GM19372 (cell line): ENCODE measurements around the gene CHTOP.

ENCODE experiments used
- ATAC-seq: cut with Tn5 transposase; IDR thresholded peaks from one replicate; pipeline ENCODE4 v1.9.1; 2021; ENCODE audit warnings: mild to moderate bottlenecking, low read depth, moderate library complexity; ENCODE audit not compliant: unreplicated experiment

Gene CHTOP

DNA sequence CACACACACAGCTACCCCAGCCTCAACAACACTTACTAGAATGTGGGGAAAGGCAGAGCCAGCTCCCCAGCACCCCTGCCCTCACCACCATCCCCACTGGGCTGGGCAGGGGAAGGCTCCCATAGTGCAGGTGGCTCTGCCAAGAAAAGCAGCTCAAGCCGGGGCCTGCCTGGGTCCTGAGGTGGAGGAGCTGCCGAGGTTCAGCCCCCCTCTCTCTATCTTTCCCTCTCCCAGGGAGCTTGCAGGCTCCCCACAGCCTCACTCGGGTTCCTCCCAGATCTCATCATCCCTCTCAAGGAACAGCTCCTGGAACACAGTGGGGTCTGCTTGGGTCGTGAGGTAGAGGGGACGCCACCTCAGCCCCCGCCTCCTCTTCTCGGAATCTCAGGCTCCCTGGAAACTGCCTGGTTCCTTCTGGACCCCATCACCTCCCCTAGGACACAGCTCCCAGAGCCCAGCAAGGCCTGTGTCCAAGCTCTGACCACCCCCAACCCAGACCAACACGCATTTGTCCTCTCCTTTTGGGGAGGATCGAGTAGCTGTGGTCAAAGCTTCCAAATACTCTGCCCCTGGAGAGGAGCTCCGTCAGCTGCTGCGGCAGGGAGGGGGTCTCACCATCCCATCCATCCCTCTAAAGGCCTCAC, 21.6 kb upstream of the CHTOP start:
- ATAC-seq, result no peak

- no peak for ATAC-seq
Measured at GRCh38 chr1:153612755-153613331, 21.0 kb upstream of the CHTOP start, which contains the start of gene S100A16. Gene S100A16 (minus strand): TSS chr1:153613137. CDS start chr1:153608151, 4,986 bp downstream.

DNA sequence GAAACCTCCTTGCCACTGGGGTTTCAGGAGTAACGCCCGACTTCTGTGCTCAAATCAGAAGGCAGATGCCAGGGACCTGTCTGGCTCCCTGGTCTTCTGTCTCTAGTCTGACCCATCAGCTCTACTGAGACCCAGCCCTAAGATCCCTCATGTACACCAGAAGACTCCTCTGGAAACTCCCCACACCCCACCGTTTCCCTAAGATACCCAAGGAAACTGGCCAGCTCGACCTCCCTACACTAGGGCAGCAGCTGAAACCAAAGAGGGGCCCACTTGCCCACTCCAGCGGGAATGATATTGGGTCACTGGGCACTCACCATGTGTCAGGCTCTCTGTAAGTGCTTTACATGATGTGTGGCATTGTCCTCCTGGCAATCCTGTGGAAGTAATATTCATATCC, 20.5 kb upstream of the CHTOP start:
- no peak for ATAC-seq

- no peak for ATAC-seq
Measured at GRCh38 chr1:153614189-153614900, 19.5 kb upstream of the CHTOP start.

GRCh38 chr1:153614906-153615305, 19.0 kb upstream of the CHTOP start:
- no peak for ATAC-seq

DNA sequence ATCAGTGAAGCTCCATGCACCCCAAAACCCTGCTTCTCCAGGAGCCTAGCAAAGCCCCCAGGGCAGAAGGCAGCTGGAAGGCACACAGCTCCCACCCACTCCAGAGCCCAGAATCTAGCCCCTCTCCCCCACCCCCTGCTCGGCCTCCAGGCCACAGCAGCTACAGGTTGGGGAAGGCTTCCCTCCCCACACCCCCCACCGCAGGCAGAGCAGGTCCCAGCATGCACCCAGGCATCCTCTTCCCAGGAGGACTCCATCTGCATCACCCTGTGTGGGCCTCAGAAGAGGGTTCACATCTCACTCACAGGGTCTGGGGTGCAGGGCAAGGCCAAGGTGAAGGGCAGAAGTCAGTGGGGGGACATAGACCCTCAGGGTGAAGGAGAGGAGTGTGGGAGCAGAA, 18.5 kb upstream of the CHTOP start:
- ATAC-seq, result no peak

DNA sequence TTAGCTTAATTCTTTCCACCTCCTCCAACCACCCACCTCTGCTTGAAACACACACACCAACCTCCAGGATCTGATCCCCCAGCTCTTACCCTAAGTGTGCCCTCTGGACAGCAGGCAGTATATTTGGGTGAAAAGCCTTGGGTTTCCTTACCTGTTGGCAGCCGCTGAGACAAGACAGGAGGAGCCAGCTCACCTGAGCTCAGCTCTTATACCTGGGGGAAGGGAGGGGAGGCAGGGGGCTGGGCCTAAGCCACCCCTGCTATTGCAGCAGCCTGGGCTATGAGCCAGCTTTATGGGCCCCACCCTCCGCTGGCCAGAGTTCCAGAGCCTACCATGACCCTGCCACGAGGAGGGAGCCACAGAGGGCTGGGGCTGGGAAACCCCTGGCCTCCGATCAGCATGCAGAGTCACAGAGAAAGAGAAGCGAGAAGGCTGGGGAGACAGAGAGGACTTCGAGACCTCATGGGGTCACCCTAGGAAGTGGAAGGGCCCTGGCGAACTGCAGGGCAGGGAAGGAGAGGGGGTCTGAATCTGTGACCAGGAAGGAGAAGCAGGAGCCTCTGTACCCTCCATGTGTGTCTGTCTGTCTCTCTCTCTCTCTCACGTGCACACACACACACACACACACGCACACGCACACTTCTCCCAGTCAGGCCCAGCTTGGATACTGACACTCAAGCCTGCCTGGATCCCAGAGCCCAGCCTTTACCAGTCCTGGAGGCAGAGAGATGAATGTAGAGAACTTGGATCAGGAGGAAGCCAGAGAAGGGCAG, 17.5 kb upstream of the CHTOP start, which contains the start of gene S100A14:
Gene S100A14, minus strand, starts transcription at position 182 of the 773 bp plus-strand sequence. CDS start 467 bp downstream, outside the sequence.
- no peak for ATAC-seq

DNA sequence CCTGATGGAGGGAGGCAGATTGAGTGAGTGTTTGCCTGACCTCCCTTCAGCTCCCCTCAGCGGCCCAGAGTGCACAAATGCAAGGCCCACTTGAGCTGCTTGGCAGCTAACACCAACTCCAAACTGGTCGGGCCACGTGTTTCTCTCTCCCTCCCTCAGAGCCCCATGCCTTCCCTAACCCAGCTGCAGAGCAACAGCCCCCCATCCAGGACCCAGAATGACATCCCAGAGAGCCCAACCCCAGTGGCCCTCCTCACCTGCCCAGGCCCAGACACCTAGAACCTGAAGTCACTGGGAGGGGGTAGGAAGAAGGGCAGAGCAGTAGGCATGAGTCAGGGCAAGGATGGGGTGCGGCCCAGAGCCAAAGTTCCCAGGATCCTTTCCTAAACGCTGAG, 17.0 kb upstream of the CHTOP start:
- no peak for ATAC-seq

DNA sequence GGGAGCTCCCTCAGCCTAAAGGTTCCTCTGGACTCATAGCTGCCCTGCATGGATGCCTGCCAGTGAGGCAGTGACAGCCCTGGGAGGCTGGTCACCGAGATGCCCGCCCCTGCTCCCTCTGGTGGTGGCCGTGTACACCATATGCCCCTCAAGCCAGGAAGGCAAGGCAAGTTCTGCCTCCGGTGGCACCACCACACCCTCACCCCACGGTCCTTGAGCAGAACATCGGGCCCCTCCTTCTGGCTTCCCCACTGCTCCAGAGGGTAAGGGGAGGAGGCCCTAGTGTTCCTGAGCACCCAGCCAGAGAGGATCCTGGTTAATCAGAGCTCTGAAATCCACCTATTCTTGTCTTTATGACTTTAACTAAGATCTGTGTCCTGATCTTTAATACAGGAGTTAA, 16.2 kb upstream of the CHTOP start:
- ATAC-seq, result no peak

DNA sequence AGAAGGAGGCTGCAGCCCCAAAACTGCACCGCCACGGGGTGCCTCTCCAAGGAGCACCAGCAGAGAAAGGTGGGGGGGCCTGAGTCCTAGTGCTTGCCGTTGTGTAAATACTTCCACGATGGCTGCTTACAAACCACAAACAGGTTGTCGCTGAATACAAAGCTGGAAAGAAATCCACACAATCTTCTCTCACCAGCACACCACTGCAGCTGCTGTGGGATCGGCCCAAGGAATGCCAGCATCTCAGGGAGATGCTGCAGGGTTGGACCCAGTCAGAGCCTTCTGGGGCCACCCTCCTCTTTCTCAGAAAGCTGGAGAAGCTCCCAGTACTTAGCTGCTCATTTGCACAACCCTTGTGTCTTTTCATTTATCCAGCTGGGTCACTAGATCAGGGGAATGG, 14.7 kb upstream of the CHTOP start:
- no peak for ATAC-seq

- no peak for ATAC-seq
Measured at GRCh38 chr1:153623101-153623500, 10.8 kb upstream of the CHTOP start.

- no peak for ATAC-seq
Measured at GRCh38 chr1:153624965-153625611, 8.8 kb upstream of the CHTOP start.

DNA sequence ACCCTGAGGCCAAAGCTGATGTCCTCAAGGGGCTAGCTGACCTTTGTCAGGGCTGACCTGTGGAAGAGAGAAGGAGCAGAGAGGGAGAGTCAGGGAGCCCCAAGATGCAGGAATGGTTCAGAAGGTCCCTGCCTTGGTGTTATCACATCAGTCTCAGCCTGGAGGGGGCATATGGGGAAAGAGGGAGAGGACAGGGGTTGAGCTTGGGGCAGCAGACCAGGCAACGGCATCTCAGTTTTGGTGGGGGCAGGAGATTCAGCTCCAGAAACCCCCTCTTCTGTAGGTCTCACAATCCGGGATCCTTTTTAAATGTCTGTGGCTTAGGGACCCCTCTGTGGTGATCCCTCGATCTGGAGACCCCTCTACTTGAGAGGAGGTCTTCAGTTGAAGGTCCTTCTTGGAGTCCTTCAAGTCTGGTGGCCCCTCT, 7.4 kb upstream of the CHTOP start:
- no peak for ATAC-seq

DNA sequence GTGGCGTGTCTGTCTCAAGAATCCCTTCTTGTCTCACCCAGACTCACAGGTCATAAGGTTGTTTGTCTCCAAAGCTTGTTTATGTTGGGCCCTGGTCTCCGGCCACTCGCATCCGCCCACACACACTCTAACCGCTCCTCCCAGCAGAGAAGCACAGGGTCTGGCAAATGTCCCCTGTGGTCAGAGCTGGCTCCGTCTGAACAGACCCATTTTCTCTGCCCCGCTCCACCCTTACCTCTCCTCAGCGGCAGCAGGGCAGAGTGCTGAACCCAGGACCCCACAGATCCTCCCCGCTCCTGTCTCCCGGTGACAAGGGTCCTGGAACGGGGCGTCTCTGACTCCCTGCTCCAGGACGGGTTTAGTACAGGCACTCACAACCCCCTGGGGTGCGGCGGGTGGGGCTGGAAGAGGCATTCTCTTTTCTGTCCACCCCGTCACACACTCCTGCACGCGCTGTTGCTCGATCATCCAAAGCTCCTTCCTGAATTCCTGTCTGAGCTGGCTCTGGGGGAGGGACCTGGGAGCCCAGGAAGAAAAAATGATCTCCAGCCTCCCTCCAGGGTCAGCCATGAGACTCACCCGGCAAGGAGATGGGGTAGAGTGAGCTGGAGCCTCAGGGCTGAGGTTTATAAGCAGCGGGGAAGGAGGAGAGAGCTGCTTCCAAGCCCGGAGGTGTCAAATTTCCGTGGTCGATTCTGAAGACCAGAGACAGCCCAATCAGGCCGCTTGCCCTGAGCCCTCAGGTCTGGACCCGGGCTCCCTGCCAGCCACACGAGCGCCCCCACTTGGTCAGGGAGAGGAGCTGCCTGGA, 6.8 kb upstream of the CHTOP start, which contains the start of gene S100A13:
Gene S100A13, minus strand, starts transcription at position 602 of the 811 bp plus-strand sequence. CDS start 1,033 bp downstream, outside the sequence.
- ATAC-seq, result no peak

DNA sequence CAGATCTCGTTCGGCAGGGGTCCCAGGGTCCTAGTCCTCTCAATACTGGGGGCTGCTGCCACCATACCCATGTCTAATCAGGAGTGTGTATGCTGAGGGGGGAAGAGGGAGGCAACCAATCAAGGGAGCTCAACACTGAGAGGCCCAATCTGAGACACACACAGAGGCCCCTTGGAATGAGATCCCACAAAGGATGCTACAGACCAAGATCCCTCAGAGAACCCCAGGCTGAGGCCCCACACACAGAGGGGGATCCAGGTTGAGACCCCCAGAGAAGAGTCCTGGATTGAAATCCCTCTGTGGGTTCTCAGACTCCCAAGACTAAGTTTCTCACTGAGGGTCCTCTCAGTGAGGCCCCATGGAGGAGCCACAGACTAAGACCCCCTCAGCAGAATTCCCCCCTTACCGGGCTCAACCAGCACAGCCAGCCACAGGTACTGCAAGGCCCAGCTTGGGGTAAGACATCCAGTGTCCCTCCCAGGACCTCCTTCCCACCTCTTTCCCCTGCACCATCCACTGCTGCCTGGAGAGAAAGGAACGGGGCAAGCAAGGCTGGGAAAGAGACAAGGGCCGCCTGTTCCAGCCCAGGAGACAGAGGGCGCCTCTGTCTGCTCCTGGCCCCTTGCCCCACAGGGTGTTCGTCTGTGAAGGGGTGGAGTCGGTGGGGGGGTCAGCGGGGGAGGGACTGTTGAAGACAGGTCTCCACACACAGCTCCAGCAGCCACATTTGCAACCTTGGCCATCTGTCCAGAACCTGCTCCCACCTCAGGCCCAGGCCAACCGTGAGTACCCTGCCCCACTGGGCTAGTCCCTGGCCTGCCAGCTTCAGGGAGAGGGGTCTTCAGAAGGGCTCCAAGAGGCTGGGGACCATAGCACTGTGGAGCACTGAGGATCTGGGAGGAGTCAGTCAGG, 5.9 kb upstream of the CHTOP start, which contains the start of gene S100A1:
Gene S100A1, plus strand, starts transcription at position 720 of the 912 bp plus-strand sequence. CDS start 2,088 bp downstream, outside the sequence.
- no peak for ATAC-seq

DNA sequence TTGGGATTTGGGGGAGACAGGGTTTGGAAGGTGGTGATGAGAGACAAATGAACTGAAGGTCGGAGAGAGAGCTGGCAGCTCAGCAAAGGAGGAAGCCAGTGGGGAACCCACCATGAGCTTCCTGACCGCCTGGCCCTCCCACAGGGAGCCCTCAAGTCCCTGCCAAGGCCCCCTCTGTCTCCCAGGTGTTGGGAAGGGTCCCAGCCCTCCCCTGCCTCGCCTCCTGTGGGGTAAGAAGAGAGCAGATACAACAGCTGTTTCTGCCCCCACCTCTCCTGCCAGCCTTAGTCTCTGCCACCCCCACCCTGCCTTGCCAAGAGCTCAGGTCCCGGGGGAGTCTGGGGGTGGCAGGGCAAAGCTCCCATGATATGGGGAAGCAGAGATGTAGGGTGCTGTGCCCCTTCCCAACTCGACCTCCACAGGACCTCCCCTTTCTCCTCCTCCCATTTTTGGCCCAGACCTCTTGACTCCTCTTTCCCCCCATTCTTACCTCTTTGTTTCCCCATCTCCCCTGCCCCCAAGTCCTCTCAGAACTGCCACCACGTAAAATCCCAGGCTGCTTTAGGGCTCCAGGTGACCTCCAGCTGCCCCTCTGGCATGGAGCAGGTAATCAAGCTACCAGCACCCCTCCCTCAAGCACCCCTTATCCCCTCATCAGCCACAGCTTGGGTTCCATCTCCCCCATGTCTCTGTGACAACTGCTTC, 5.1 kb upstream of the CHTOP start:
- no peak for ATAC-seq

DNA sequence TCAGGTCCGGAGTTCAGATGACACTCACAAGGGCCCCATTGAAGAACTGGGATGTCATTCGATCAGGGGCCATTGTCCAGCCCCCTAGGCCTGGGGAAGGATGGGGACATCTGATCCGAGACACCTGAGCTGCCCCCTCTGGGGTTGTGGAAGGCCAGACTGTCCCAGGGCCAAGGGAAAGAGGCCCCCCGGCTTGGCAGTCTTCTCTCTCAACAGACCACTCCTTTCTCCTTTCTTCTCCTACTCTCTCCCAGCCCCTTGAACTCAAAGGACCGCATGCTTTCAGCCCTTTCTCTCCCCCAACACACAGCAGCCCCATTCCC, 4.6 kb upstream of the CHTOP start:
- no peak for ATAC-seq

GRCh38 chr1:153629971-153630370, 3.9 kb upstream of the CHTOP start:
- ATAC-seq, result no peak
